Glomerular visceral epithelial cell (primary cell): ENCODE data around the gene LTA.
A peak's percentile ranks its signal among the peaks of the same experiment; 100 is the strongest.

Experiments
- DNase-seq: peaks from one replicate; pipeline ENCODE4 v3.0.0-alpha.2; 2016; ENCODE audit errors: extremely low spot score

Gene LTA

GRCh38 chr6:31569861-31570536 is 2.1 kb upstream of the LTA start:
- DNase-seq = no peak

GRCh38 chr6:31573239-31574105 is 1.4 kb downstream of the LTA start:
- DNase-seq = no peak

- DNase-seq = no peak
Observed at GRCh38 chr6:31574106-31575061, 2.3 kb downstream of the LTA start.

- peak; percentile 92 for DNase-seq
Observed at GRCh38 chr6:31575335-31575901, 3.3 kb downstream of the LTA start, which contains the start of gene TNF. Gene TNF (plus strand): TSS chr6:31575565. CDS start chr6:31575742, 177 bp downstream.

- no peak for DNase-seq
Observed at GRCh38 chr6:31575952-31576685, 4.0 kb downstream of the LTA start.

- no peak for DNase-seq
Observed at GRCh38 chr6:31576897-31577578, 4.9 kb downstream of the LTA start.

- DNase-seq = no peak
Observed at GRCh38 chr6:31577579-31577966, 5.5 kb downstream of the LTA start.

- DNase-seq = peak; percentile 66
Observed at GRCh38 chr6:31578184-31579118, 6.4 kb downstream of the LTA start.

- DNase-seq = no peak
Observed at GRCh38 chr6:31579119-31579505, 7.0 kb downstream of the LTA start.

GRCh38 chr6:31579546-31580437 is 7.7 kb downstream of the LTA start:
- no peak for DNase-seq

GRCh38 chr6:31580438-31580740 is 8.3 kb downstream of the LTA start:
- DNase-seq = no peak

- DNase-seq = peak; percentile 81
Observed at GRCh38 chr6:31580807-31581433, 8.8 kb downstream of the LTA start.

GRCh38 chr6:31581434-31582229 is 9.5 kb downstream of the LTA start:
- no peak for DNase-seq

GRCh38 chr6:31582230-31582643 is 10.1 kb downstream of the LTA start, which contains the start of gene LTB:
Gene LTB (minus strand): TSS chr6:31582424. CDS start chr6:31582417, 7 bp downstream.
- DNase-seq = no peak

- DNase-seq = no peak
Observed at GRCh38 chr6:31585491-31585890, 13.4 kb downstream of the LTA start.

- DNase-seq = no peak
Observed at GRCh38 chr6:31586008-31586407, 13.9 kb downstream of the LTA start, which contains the start of gene LST1. Gene LST1 (plus strand): TSS chr6:31586277. CDS start chr6:31587300, 1,023 bp downstream.
